ENCODE measurements around the gene KCNN1.

DNA sequence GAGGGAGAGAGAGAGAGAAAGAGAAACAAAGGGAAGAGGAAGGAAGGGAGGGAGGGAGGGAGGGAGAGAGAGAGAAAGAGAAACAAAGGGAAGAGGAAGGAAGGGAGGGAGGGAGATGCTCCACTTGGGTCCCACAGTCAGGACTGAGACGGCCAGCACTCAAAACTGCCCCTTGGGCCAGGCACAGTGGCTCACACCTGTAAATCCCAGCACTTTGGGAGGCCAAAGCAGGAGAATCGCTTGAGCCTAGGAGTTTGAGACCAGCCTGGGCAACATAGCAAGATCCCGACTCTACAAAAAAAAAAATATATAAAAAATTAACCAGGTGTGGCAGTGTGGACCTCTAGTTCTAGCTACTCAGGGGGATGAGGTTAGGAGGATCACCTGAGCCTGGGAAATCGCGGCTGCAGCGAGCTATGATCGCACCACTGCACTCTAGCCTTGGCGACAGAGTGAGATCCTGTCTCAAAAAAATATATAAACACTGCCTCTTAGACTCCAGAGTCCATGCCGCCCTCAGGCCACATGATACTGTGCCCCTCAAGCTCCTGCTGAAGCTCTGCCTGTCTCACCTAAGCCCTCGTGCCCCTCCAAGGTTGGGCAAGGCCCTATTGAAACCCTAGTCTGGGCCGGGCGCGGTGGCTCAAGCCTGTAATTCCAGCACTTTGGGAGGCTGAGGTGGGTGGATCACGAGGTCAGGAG, 49.5 kb downstream of the KCNN1 start:
- TF ChIP-seq, protein P1, sequence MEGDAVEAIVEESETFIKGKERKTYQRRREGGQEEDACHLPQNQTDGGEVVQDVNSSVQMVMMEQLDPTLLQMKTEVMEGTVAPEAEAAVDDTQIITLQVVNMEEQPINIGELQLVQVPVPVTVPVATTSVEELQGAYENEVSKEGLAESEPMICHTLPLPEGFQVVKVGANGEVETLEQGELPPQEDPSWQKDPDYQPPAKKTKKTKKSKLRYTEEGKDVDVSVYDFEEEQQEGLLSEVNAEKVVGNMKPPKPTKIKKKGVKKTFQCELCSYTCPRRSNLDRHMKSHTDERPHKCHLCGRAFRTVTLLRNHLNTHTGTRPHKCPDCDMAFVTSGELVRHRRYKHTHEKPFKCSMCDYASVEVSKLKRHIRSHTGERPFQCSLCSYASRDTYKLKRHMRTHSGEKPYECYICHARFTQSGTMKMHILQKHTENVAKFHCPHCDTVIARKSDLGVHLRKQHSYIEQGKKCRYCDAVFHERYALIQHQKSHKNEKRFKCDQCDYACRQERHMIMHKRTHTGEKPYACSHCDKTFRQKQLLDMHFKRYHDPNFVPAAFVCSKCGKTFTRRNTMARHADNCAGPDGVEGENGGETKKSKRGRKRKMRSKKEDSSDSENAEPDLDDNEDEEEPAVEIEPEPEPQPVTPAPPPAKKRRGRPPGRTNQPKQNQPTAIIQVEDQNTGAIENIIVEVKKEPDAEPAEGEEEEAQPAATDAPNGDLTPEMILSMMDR (IDR thresholded peaks at IDR 0.05) = no peak
- no peak for TF ChIP-seq POLR2A (IDR thresholded peaks at IDR 0.05)

Measured in testis (tissue), 2 donors.